PC-9 (cell line): ENCODE results near the gene HOOK2. TPM values are rescaled to one million over a fixed set of nuclear protein-coding genes. Genes with fewer than 3 reads are reported as not detected.

ENCODE experiments used
- BruUV-seq: library from RNA; stranded (reverse); fragments of 400-500 nt; replicated peaks from 2 replicates; lab custom pipeline; 2021; lab: Mats Ljungman, UMichigan
- CTCF ChIA-PET: fragments of 300-600 bp; sonication (Branson Sonifier 250); formaldehyde crosslinking; loops from one replicate; lab custom pipeline; 2022; ENCODE audit warnings: antibody characterized with exemption; lab: Charles Lee
- POLR2A ChIA-PET: fragments of 300-600 bp; sonication (Branson Sonifier 250); formaldehyde crosslinking; loops from one replicate; lab custom pipeline; 2022; ENCODE audit warnings: antibody characterized with exemption; ENCODE audit not compliant: unreplicated experiment; lab: Charles Lee
- DNase-seq, 2 experiments: peaks; one replicate each; pipeline versions ENCODE4 v3.0.0 to v3.0.0-alpha.2; 2015 to 2022; ENCODE audit warnings: mixed read lengths in 1 of 2
- H2AFZ ChIP-seq: fragments of 200-600 bp; sonication (generic); 2 replicates; pipeline ENCODE4 v1.8.1; 2017; ENCODE audit warnings: antibody characterized with exemption
- H3F3A ChIP-seq: fragments of 200-600 bp; sonication (generic); 2 replicates; pipeline ENCODE4 v1.8.1; 2017; ENCODE audit warnings: antibody characterized with exemption, mild to moderate bottlenecking, low read depth; ENCODE audit not compliant: insufficient read depth
- H3K27ac ChIP-seq: fragments of 200-600 bp; sonication (generic); 2 replicates; pipeline ENCODE4 v1.6.1; 2016; ENCODE audit warnings: mixed run types
- H3K27me3 ChIP-seq: fragments of 200-600 bp; sonication (generic); 2 replicates; pipeline ENCODE4 v1.6.1; 2016; ENCODE audit warnings: low read depth, mixed run types; ENCODE audit not compliant: insufficient read depth
- H3K36me3 ChIP-seq: fragments of 200-600 bp; sonication (generic); 2 replicates; pipeline ENCODE4 v1.6.1; 2016; ENCODE audit warnings: low read depth, mixed run types
- H3K4me1 ChIP-seq: fragments of 200-600 bp; sonication (generic); replicated peaks from 2 replicates; pipeline ENCODE4 v1.6.1; 2016; ENCODE audit warnings: mixed run types; ENCODE audit not compliant: insufficient read depth
- H3K4me2 ChIP-seq: fragments of 200-600 bp; sonication (generic); 2 replicates; pipeline ENCODE4 v1.6.1; 2017; ENCODE audit warnings: mixed run types
- H3K4me3 ChIP-seq: fragments of 200-600 bp; sonication (generic); 2 replicates; pipeline ENCODE4 v1.6.1; 2016; ENCODE audit warnings: mixed run types
- H3K79me2 ChIP-seq: fragments of 200-600 bp; sonication (generic); 2 replicates; pipeline ENCODE4 v1.6.1; 2017; ENCODE audit warnings: low read depth, mixed run types
- H3K9me2 ChIP-seq: fragments of 200-600 bp; sonication (generic); 2 replicates; pipeline ENCODE4 v1.8.1; 2017; ENCODE audit warnings: mild to moderate bottlenecking; ENCODE audit not compliant: insufficient read depth
- H3K9me3 ChIP-seq: fragments of 200-600 bp; sonication (generic); 2 replicates; pipeline ENCODE4 v1.8.1; 2016; ENCODE audit warnings: low read depth; ENCODE audit not compliant: insufficient read depth
- H4K20me1 ChIP-seq: fragments of 200-600 bp; sonication (generic); 2 replicates; pipeline ENCODE4 v1.8.1; 2017; ENCODE audit not compliant: insufficient read depth
- CTCF ChIP-seq: fragments of 200-600 bp; sonication (generic); conservative IDR thresholded peaks from 2 replicates; pipeline ENCODE4 v1.6.1; 2017; ENCODE audit warnings: mixed run types, antibody characterized with exemption, mild to moderate bottlenecking, moderate library complexity
- EZH2 ChIP-seq: fragments of 200-600 bp; sonication (generic); IDR thresholded peaks from 2 replicates; pipeline ENCODE4 v1.8.0; 2017; ENCODE audit warnings: antibody characterized with exemption, low read depth
- intact Hi-C: fragments of 100-400 bp; cut with micrococcal nuclease; formaldehyde crosslinking; loops from one replicate; pipeline ENCODE4 v1.10.0; 2022; ENCODE audit not compliant: unreplicated experiment
- total RNA-seq: library from RNA; stranded (reverse); gene quantifications from 2 replicates; pipeline ENCODE4 v1.2.3, GENCODE V29; 2021

Gene HOOK2
- total RNA-seq, 1 experiment from 2014 or later: 109 TPM

DNA sequence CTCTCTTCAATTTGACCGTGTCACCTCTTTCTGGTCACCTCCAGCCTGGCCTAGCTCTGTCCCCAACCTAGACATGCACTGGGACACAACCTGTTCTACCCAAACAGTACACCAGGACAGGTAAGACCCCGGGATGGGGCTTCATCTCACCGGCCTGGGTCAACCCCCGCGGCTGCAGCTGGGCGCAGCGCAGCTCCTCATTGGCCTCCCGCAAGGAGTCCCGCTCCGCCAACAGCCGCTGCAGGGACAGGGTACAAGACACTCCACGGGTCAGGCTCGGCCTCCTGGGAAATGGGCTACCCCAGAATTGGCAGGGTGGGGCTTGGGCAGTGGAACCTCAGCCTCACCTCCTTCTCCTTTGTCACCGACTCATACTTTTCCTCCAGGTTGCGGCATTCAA is 7.7 kb downstream of the HOOK2 start:
- no peaks in the 10 kb centered on the region for H3K9me2 ChIP-seq
- BruUV-seq: no TSS peak
- peaks cover 3% of the 10 kb centered on the region; the same call in 1 of the 2 replicates for H4K20me1 ChIP-seq
- H3K27ac ChIP-seq: no peak overlapping the region
- TF ChIP-seq EZH2 (no peak), CTCF (no peak)
- no peak overlapping the region for H2AFZ ChIP-seq
- ChIA-PET POLR2A (no interaction called here), CTCF (no interaction called here)
- peaks cover 37% of the 10 kb centered on the region for H3F3A ChIP-seq
- H3K36me3 ChIP-seq: peaks cover 16% of the 10 kb centered on the region; the same call in 1 of the 2 replicates
- intact Hi-C loops: loop anchor here (2.0 kb wide), 1 partner anchor 29 kb away; no protein-coding TSS in a partner anchor
- H3K27me3 ChIP-seq: no peaks in the 10 kb centered on the region
- peaks cover 8% of the 10 kb centered on the region; the same call in 1 of the 2 replicates for H3K79me2 ChIP-seq
- no peaks in the 10 kb centered on the region for H3K9me3 ChIP-seq
- no peak for DNase-seq
- no peak overlapping the region for H3K4me2 ChIP-seq
- no peak overlapping the region for H3K4me3 ChIP-seq
- no peaks in the 10 kb centered on the region for H3K4me1 ChIP-seq

GRCh38 chr19:12767150-12767549 is 8.2 kb downstream of the HOOK2 start:
- POLR2A ChIA-PET: no interaction called here
- BruUV-seq: no TSS peak
- no peak for DNase-seq

GRCh38 chr19:12766051-12766521 is 9.3 kb downstream of the HOOK2 start:
- Histone ChIP-seq H3K27ac (no peak overlapping the region), H3K27me3 (no peaks in the 10 kb centered on the region), H3K4me3 (peak overlapping the region; percentile 25; the same call in 1 of the 2 replicates), H3K36me3 (peaks cover 13% of the 10 kb centered on the region; the same call in 1 of the 2 replicates), H3K9me2 (no peaks in the 10 kb centered on the region), H3K9me3 (no peaks in the 10 kb centered on the region), H3F3A (peaks cover 49% of the 10 kb centered on the region), H3K4me2 (peak overlapping the region; percentile 52; the same call in 1 of the 2 replicates), H4K20me1 (peaks cover 3% of the 10 kb centered on the region; the same call in 1 of the 2 replicates), H2AFZ (no peak overlapping the region), H3K79me2 (no peaks in the 10 kb centered on the region), H3K4me1 (no peaks in the 10 kb centered on the region)
- no peak for TF ChIP-seq EZH2
- TF ChIP-seq CTCF: peak; percentile 85
- ChIA-PET POLR2A (interaction anchor here (0.6 kb wide), 5 partner anchors 16 to 71 kb away, joined by 3 to 17 read pairs (median 8); no protein-coding TSS in a partner anchor), CTCF (interaction anchor here (0.5 to 1.3 kb wide), 9 partner anchors 8 to 842 kb away, joined by 3 to 14 read pairs (median 4); partner anchors contain the start of gene GCDH)
- intact Hi-C loops: loop anchor here (1.0 to 2.0 kb wide), 2 partner anchors 31 to 81 kb away; no protein-coding TSS in a partner anchor
- no TSS peak for BruUV-seq
- peak; percentile 59 to 85 for DNase-seq

More at GRCh38 chr19:12767150-12767549, 8.2 kb downstream of the HOOK2 start:
- Histone ChIP-seq H3F3A (peaks cover 41% of the 10 kb centered on the region), H3K4me1 (no peaks in the 10 kb centered on the region), H3K9me2 (no peaks in the 10 kb centered on the region), H3K79me2 (0 out of 2 replicates have a peak, but pooled peaks cover 4% of the 10 kb centered on the region), H4K20me1 (peaks cover 3% of the 10 kb centered on the region; the same call in 1 of the 2 replicates), H3K27me3 (no peaks in the 10 kb centered on the region), H3K27ac (no peak overlapping the region), H2AFZ (no peak overlapping the region), H3K36me3 (peaks cover 16% of the 10 kb centered on the region; the same call in 1 of the 2 replicates), H3K9me3 (no peaks in the 10 kb centered on the region), H3K4me2 (no peak overlapping the region), H3K4me3 (no peak overlapping the region)
- TF ChIP-seq EZH2 (no peak), CTCF (no peak)
- CTCF ChIA-PET: interaction anchor here (0.6 to 0.7 kb wide), 2 partner anchors 34 to 51 kb away, joined by 4 to 13 read pairs; no protein-coding TSS in a partner anchor
- intact Hi-C loops: loop anchor here (2.0 kb wide), 1 partner anchor 30 kb away; no protein-coding TSS in a partner anchor
